Heart right ventricle (tissue), 16 donors: ENCODE results near the gene GPATCH8. TPM values are rescaled to one million over a fixed set of nuclear protein-coding genes. Genes with fewer than 3 reads are reported as not detected.
A peak's percentile ranks its signal among the peaks of the same experiment; 100 is the strongest.

Source experiments
- ATAC-seq, 8 donors: fragments of 200-7000 bp; cut with Tn5 transposase; one replicate each; pipeline ENCODE4 v1.9.1; 2020; ENCODE audit warnings: mild to moderate bottlenecking in 8 of 8, moderate library complexity in 8 of 8, moderate number of reproducible peaks in 1 of 8
- DNase-seq, 2 donors: peaks; one replicate each; pipeline ENCODE4 v3.0.0-alpha.2; 2020
- H3K27ac ChIP-seq, 10 donors: fragments of 200-600 bp; sonication (generic) in 2 of 10; one replicate each; pipeline versions ENCODE4 v1.5.0 to v1.8.0; 2020 to 2022; ENCODE audit warnings: mild to moderate bottlenecking in 3 of 10
- H3K27me3 ChIP-seq, 7 donors: fragments of 200-600 bp; one replicate each; pipeline ENCODE4 v1.8.0; 2021 to 2022; ENCODE audit warnings: mild to moderate bottlenecking in 2 of 7
- H3K36me3 ChIP-seq, 9 donors: fragments of 200-600 bp; sonication (generic) in 1 of 9; one replicate each; pipeline versions ENCODE4 v1.5.0 to v1.8.0; 2020 to 2022; ENCODE audit warnings: mild to moderate bottlenecking in 2 of 9
- H3K4me1 ChIP-seq, 9 donors: fragments of 200-600 bp; sonication (generic) in 1 of 9; one replicate each; pipeline versions ENCODE4 v1.5.0 to v1.8.0; 2020 to 2022; ENCODE audit warnings: mild to moderate bottlenecking in 4 of 9
- H3K4me3 ChIP-seq, 10 donors: fragments of 200-600 bp; sonication (generic) in 2 of 10; one replicate each; pipeline versions ENCODE4 v1.5.0 to v1.8.0; 2020 to 2022; ENCODE audit warnings: mild to moderate bottlenecking in 7 of 10, moderate library complexity in 2 of 10
- H3K9me3 ChIP-seq, 11 donors: fragments of 200-600 bp in 10 of 11; sonication (generic) in 2 of 11; one replicate each; pipeline versions ENCODE4 v1.5.0 to v1.8.0; 2013 to 2022; ENCODE audit warnings: mild to moderate bottlenecking in 2 of 11, control low read depth in 1 of 11, moderate library complexity in 1 of 11
- CTCF ChIP-seq, 9 donors: fragments of 200-600 bp; sonication (generic) in 2 of 9; IDR thresholded peaks; one replicate each; pipeline versions ENCODE4 v1.5.0 to v1.8.0; 2021 to 2022; ENCODE audit warnings: antibody characterized with exemption in 9 of 9, mild to moderate bottlenecking in 5 of 9, moderate library complexity in 1 of 9
- WGBS, 2 donors: extraction: QIAGEN DNeasy Blood & Tissue Kit; methylation state at CpG; one replicate each; pipeline ENCODE4 v1.1.7; 2013; ENCODE audit warnings: inconsistent platforms in 1 of 2; 5-methylcytosine and 5-hydroxymethylcytosine counted together
- intact Hi-C, 10 donors: fragments of 100-400 bp; cut with DNase I; formaldehyde crosslinking; loops; one replicate each; pipeline versions ENCODE4 v1.11.1 to v1.14.2; 2022
- polyA plus RNA-seq, 2 donors: library from polyadenylated mRNA; stranded (reverse); fragments of 200-250 nt; gene quantifications; one replicate each; pipeline ENCODE4 v1.2.3, GENCODE V29; 2013
- total RNA-seq, 10 donors: library from RNA; stranded (reverse); fragmentation: NEBNext Ultra II Directional in 3 of 10; extraction: Animal tissue kit (Norgen Biotek cat#: 25700) in 3 of 10; gene quantifications; one replicate each; pipeline versions ENCODE4 v1.2.1 to v1.2.4, GENCODE V29; 2021 to 2023
- donor health status: Arrhythmogenic right ventricular cardiomyopathy.
- donor health status: ischemic (EF 13 %, LVEDD 7.1; RV severe dilation, severe dysfunction).
- donor health status: healthy with polysubstance abuse.
- donor health status: DM: no; HTN: yes; CAD: no.
- donor health status: DM: no; HTN: no; CAD: no.
- donor health status: ischemic (EF 25% LVEDD 6.9; RV normal size, moderate dysfunction).
- donor health status: ischemic (EF 25% LVEDD 5.7; RV mildly dilated, moderate dysfunction).
- donor health status: healthy.
- donor health status: DM: yes; HTN: yes; CAD: no.
- donor health status: Ischemic cardiomyopathy.
- donor health status: ischemic (EF 35%, LVEDD 5.7; RV mildly dilated, moderate dysfunction).
- donor health status: nonischemic (EF 11% LVEDD 7.7; RV severe dilation, severe dysfunction).
- donor health status: DM: yes; HTN: yes; CAD: no.
- donor health status: PGD.
- donor health status: ischemic (EF 29% LVEDD 5.4; RV normal size, mild dysfunction).
- donor health status: nonischemic (EF 23%, LVEDD 6.1; RV moderate dilation, normal function).

GPATCH8 gene
- total and polyA plus RNA-seq, 12 donors = 5.8 to 25.1 (median 22.0) TPM

DNA sequence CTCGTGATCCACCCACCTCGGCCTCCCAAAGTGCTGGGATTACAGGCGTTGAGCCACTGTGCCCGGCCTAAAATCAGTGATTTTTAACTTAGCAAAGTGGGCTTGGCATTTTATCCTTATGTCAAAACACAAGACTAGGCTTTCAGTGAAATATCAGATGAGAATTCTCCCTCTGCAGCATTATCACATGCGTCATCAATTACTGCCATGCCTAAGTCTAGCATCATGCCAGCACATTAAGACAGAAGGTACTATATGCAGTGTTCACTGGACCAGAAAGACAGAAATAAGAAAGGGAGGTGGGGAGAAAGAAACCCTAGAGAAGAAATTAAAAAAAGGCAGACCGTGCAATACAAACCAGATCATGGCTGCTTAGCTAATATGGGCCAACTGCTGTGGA is 29.8 kb downstream of the GPATCH8 start:
- intact Hi-C loops = no loop called here
- 93 to 95% methylated on average over 6 of the region's 6 CpGs for WGBS, 2 donors
- no peak for ATAC-seq
- DNase-seq = no peak
- Histone ChIP-seq H3K4me3 (no peak overlapping the region), H3K27ac (no peak overlapping the region), H3K36me3 (peaks cover 0 to 41% (median 0%) of the 10 kb centered on the region in 9 donors), H3K9me3 (no peaks in the 10 kb centered on the region), H3K27me3 (no peaks in the 10 kb centered on the region), H3K4me1 (peaks cover 0 to 12% (median 0%) of the 10 kb centered on the region in 9 donors)
- TF ChIP-seq CTCF (IDR thresholded peaks at IDR 0.05) = no peak

GRCh38 chr17:44469676-44470075 is 33.5 kb downstream of the GPATCH8 start:
- no peak overlapping the region for H3K27ac ChIP-seq
- peaks cover 0 to 8% (median 0%) of the 10 kb centered on the region in 11 donors for H3K9me3 ChIP-seq
- DNase-seq = no peak
- no peak for TF ChIP-seq CTCF (IDR thresholded peaks at IDR 0.05)
- WGBS, 2 donors = 95 to 98% methylated on average over 2 of the region's 2 CpGs
- intact Hi-C loops = no loop called here
- no peaks in the 10 kb centered on the region for H3K27me3 ChIP-seq
- H3K36me3 ChIP-seq = peaks cover 0 to 39% (median 0%) of the 10 kb centered on the region in 9 donors
- no peak for ATAC-seq
- H3K4me3 ChIP-seq = no peak overlapping the region
- H3K4me1 ChIP-seq = peaks cover 0 to 27% (median 20%) of the 10 kb centered on the region in 9 donors

DNA sequence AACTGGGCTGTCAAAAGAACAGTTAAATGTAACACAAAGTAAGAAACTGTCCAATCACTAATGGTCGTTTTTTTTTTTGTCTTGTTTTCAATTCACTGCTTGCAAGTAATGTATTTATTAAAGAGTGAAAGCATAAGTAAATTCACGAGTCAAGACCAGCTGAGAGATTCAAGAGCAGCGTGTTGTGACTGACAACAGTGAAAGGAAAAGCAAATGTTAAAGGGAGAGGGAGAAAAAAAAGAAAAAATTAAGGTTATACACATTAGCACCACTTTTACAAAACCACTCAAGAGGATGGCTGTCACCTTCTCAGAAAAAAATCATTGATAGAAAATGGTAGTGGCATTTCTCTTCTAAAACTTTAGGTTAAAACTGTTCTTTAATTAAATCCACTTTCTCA is 36.1 kb downstream of the GPATCH8 start:
- Histone ChIP-seq H3K36me3 (peaks cover 0 to 39% (median 7%) of the 10 kb centered on the region in 9 donors), H3K27me3 (no peaks in the 10 kb centered on the region), H3K27ac (peak overlapping the region in 1 of 10 donors; percentile 16), H3K4me3 (no peak overlapping the region), H3K4me1 (peaks cover 0 to 34% (median 20%) of the 10 kb centered on the region in 9 donors), H3K9me3 (peaks cover 0 to 8% (median 0%) of the 10 kb centered on the region in 11 donors)
- ATAC-seq (no peak), DNase-seq (no peak)
- TF ChIP-seq CTCF (IDR thresholded peaks at IDR 0.05) = no peak
- WGBS, 2 donors = 29 to 36% methylated on average over 3 of the region's 3 CpGs
- intact Hi-C loops = no loop called here

- Histone ChIP-seq H3K9me3 (peaks cover 0 to 8% (median 0%) of the 10 kb centered on the region in 11 donors), H3K27ac (peak overlapping the region in 1 of 10 donors; percentile 16), H3K4me1 (peaks cover 0 to 34% (median 20%) of the 10 kb centered on the region in 9 donors), H3K27me3 (no peaks in the 10 kb centered on the region), H3K36me3 (peaks cover 0 to 44% (median 8%) of the 10 kb centered on the region in 9 donors), H3K4me3 (no peak overlapping the region)
- intact Hi-C loops = no loop called here
- ATAC-seq = peak in 1 of 8 donors; percentile 61
- TF ChIP-seq CTCF (IDR thresholded peaks at IDR 0.05) = no peak
- no peak for DNase-seq
Observed at GRCh38 chr17:44466339-44466738, 36.9 kb downstream of the GPATCH8 start.
